IPS-20b (cell line): Measurements from ENCODE around the gene SELENOW.
"Not testable (repeated sequence)": the region's sequence is repeated elsewhere in the genome, so short reads cannot be mapped to it uniquely, and the experiment has no call there.

ENCODE experiments used
- H3K27ac ChIP-seq: one replicate; pipeline ENCODE4 v1.5.1; 2013; ENCODE audit warnings: low read length
- H3K27me3 ChIP-seq: 2 replicates; pipeline ENCODE4 v1.6.1; 2013; ENCODE audit warnings: mild to moderate bottlenecking, low read length, inconsistent platforms; ENCODE audit not compliant: insufficient read depth
- H3K36me3 ChIP-seq: 2 replicates; pipeline ENCODE4 v1.6.1; 2013; ENCODE audit warnings: low read depth, mild to moderate bottlenecking, inconsistent platforms, low read length, moderate library complexity; ENCODE audit not compliant: insufficient read depth
- H3K4me1 ChIP-seq: 2 replicates; pipeline ENCODE4 v1.6.1; 2013; ENCODE audit warnings: mild to moderate bottlenecking, control low read depth, inconsistent platforms, low read length, moderate library complexity; ENCODE audit not compliant: insufficient read depth
- H3K4me3 ChIP-seq: 2 replicates; pipeline ENCODE4 v1.5.1; 2013; ENCODE audit warnings: mild to moderate bottlenecking, low read length, inconsistent platforms
- H3K9ac ChIP-seq: 2 replicates; pipeline ENCODE4 v1.6.1; 2013; ENCODE audit warnings: low read depth, mild to moderate bottlenecking, inconsistent platforms, low read length, moderate library complexity
- H3K9me3 ChIP-seq: 2 replicates; pipeline ENCODE4 v1.6.1; 2013; ENCODE audit warnings: mild to moderate bottlenecking, low read depth, low read length, inconsistent platforms; ENCODE audit not compliant: insufficient read depth

SELENOW gene

GRCh38 chr19:47813304-47813994 is 34.9 kb downstream of the SELENOW start:
- H3K27me3 ChIP-seq, result no peaks in the 10 kb centered on the region
- H3K9ac ChIP-seq, result no peak overlapping the region
- H3K36me3 ChIP-seq, result no peaks in the 10 kb centered on the region

DNA sequence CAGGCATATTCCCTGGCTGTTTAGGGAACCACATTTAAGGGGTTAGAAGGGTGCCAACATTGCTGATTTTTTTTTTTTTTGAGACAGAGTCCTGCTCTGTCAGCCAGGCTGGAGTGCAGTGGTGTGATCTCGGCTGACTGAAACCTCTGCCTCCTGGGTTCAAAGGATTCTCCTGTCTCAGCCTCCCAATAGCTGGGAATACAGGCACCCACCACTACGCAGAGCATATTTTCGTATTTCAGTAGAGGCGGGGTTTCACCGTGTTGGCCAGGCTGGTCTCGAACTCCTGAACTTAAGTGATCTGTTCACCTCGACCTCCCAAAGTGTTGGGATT is 35.5 kb downstream of the SELENOW start:
- no peak overlapping the region for H3K4me3 ChIP-seq
- no peaks in the 10 kb centered on the region for H3K36me3 ChIP-seq
- no peak overlapping the region for H3K27ac ChIP-seq
- H3K9ac ChIP-seq, result no peak overlapping the region
- H3K4me1 ChIP-seq, result no peaks in the 10 kb centered on the region
- no peaks in the 10 kb centered on the region for H3K27me3 ChIP-seq
- H3K9me3 ChIP-seq, result no peaks in the 10 kb centered on the region

More at GRCh38 chr19:47813304-47813994, 34.9 kb downstream of the SELENOW start:
- Histone ChIP-seq H3K9me3 (no peaks in the 10 kb centered on the region), H3K27ac (no peak overlapping the region), H3K4me1 (no peaks in the 10 kb centered on the region), H3K4me3 (no peak overlapping the region)

DNA sequence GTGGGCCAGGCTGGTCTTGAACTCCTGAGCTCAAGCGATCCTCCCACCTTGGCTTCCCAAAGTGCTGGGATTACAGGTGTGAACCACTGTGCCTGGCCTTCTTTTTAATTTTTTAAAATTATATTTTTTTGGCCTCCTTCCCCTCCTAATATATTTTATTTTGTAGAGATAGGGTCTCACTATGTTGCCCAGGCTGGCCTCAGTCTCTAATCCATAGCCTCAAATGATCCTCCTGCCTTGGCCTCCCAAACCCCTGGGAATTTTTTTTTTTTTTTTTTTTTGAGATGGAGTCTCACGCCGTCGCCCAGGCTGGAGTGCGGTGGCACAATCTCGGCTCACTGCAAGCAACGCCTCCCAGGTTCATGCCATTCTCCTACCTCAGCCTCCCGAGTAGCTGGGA is 37.8 kb downstream of the SELENOW start:
- not testable (repeated sequence) for H3K4me3 ChIP-seq, H3K9ac ChIP-seq

DNA sequence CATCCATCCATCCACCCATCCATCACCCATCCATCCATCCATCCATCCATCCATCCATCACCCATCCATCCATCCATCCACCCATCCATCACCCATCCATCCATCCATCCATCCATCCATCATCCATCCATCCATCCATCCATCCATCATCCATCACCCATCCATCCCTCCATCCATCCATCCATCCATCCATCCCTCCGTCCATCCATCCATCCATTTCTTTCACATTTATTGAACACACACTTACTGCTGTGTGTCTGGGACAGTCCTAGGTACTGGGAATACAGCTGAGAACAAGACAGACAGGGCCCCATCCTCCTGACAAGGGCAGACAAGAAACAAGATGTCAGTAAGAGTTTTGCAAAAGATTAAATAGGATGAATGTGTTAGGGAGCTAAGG is 39.7 kb downstream of the SELENOW start:
- H3K4me1 ChIP-seq, result peaks cover 13% of the 10 kb centered on the region
- not testable (repeated sequence) for H3K27ac ChIP-seq

More for the DNA sequence above, 37.8 kb downstream of the SELENOW start:
- not testable (repeated sequence) for H3K9me3 ChIP-seq, H3K27ac ChIP-seq, H3K27me3 ChIP-seq, H3K36me3 ChIP-seq
- H3K4me1 ChIP-seq, result peaks cover 13% of the 10 kb centered on the region

DNA sequence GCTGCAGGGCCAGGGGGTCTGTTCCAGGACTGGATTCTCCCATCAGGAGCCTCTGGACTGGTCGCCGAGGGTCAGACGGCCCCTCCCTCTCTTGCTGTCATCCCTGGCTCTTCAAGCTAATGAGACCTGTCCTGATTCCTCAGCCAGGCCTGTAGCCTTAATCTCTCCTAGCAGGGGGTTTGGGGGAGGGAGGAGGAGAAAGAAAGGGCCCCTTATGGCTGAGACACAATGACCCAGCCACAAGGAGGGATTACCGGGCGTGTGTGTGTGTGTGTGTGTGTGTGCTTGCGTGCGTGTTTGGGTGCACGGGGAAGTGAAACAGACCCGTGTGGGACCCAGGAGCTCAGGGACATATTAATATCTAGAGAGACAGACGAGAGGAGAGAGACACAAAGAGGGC is 41.4 kb downstream of the SELENOW start:
- Histone ChIP-seq H3K9me3 (no peaks in the 10 kb centered on the region), H3K4me3 (peak overlapping the region; percentile 49; the same call in 1 of the 2 replicates), H3K27me3 (no peaks in the 10 kb centered on the region), H3K36me3 (no peaks in the 10 kb centered on the region), H3K9ac (peak overlapping the region; percentile 38; the same call in 1 of the 2 replicates), H3K4me1 (peaks cover 13% of the 10 kb centered on the region), H3K27ac (no peak overlapping the region)

More for the DNA sequence above, 39.7 kb downstream of the SELENOW start:
- not testable (repeated sequence) for H3K36me3 ChIP-seq, H3K4me3 ChIP-seq, H3K9ac ChIP-seq, H3K27me3 ChIP-seq, H3K9me3 ChIP-seq

- Histone ChIP-seq H3K4me3 (no peak overlapping the region; the same call in 1 of the 2 replicates), H3K27me3 (no peaks in the 10 kb centered on the region), H3K36me3 (no peaks in the 10 kb centered on the region), H3K9ac (peak overlapping the region; percentile 38; the same call in 1 of the 2 replicates), H3K27ac (no peak overlapping the region), H3K9me3 (no peaks in the 10 kb centered on the region), H3K4me1 (peaks cover 13% of the 10 kb centered on the region)
Observed at GRCh38 chr19:47820410-47820809, 41.9 kb downstream of the SELENOW start.

GRCh38 chr19:47821460-47822020 is 43.0 kb downstream of the SELENOW start, which contains the start of gene CRX:
Gene CRX (plus strand): TSS chr19:47821937. CDS start chr19:47834444, 12,507 bp downstream.
- Histone ChIP-seq H3K4me3 (no peak within 1 kb of the TSS), H3K36me3 (no peaks in the 10 kb centered on the region), H3K27ac (no peak within 1 kb of the TSS), H3K27me3 (no peaks in the 10 kb centered on the region), H3K4me1 (peaks cover 13% of the 10 kb centered on the region), H3K9ac (no peak within 1 kb of the TSS), H3K9me3 (no peaks in the 10 kb centered on the region)

DNA sequence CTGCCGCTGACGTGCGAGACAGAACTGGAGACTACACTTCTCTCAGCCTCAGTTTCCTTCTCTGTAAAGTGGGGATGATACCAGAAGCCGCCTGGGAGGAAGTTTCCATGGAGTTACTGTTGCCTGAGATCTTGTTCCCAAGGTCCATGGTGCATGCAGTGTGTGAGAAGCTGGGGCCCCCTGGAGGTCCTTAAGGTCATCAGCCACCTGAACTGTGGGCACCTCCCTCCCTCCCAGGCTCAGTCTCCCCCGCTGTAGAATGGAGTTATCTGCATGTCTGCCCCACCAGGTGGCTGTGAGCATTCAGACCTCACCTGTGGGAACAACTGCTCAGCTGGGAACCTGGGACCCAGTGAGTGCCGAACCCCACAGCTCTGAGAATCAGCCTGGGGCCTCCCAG is 45.9 kb downstream of the SELENOW start:
- no peak overlapping the region for H3K9ac ChIP-seq
- H3K9me3 ChIP-seq, result no peaks in the 10 kb centered on the region
- H3K4me1 ChIP-seq, result peaks cover 18% of the 10 kb centered on the region
- H3K4me3 ChIP-seq, result no peak overlapping the region
- no peaks in the 10 kb centered on the region for H3K27me3 ChIP-seq
- no peaks in the 10 kb centered on the region for H3K36me3 ChIP-seq
- no peak overlapping the region for H3K27ac ChIP-seq

DNA sequence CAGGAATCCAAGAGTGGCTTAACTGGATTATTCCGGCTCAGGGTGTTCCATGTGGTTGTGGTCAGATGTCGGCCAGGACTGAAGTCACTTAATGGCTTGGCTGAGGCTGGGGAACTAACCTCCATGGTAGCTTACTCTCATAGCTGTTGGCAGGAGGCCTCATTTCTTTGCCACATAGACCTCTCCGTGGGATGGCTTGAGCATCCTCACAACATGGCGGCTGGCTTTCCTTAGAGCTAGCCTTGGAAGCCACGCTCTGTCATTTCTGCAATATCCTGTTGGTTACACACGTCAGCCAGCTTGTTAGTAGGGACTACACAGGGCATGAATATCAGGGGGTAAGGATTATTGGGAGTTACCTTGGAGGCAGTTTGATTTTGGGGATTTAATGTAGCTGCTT is 48.3 kb downstream of the SELENOW start:
- H3K27me3 ChIP-seq, result no peaks in the 10 kb centered on the region
- no peak overlapping the region for H3K4me3 ChIP-seq
- no peaks in the 10 kb centered on the region for H3K36me3 ChIP-seq

GRCh38 chr19:47832723-47833122 is 54.2 kb downstream of the SELENOW start:
- Histone ChIP-seq H3K9ac (no peak overlapping the region), H3K9me3 (no peaks in the 10 kb centered on the region), H3K27ac (no peak overlapping the region), H3K27me3 (no peaks in the 10 kb centered on the region), H3K4me3 (no peak overlapping the region), H3K4me1 (peaks cover 7% of the 10 kb centered on the region; the same call in 1 of the 2 replicates), H3K36me3 (no peaks in the 10 kb centered on the region)

More for the DNA sequence above, 48.3 kb downstream of the SELENOW start:
- Histone ChIP-seq H3K27ac (no peak overlapping the region), H3K9me3 (no peaks in the 10 kb centered on the region), H3K4me1 (peaks cover 7% of the 10 kb centered on the region; the same call in 1 of the 2 replicates), H3K9ac (no peak overlapping the region)
